ENCODE measurements around the gene CUL5. TPM values are rescaled to one million over a fixed set of nuclear protein-coding genes. Genes with fewer than 3 reads are reported as not detected.
"Not testable (repeated sequence)": the region's sequence is repeated elsewhere in the genome, so short reads cannot be mapped to it uniquely, and the experiment has no call there.

Gene CUL5
- total RNA-seq, 1 donor from 2014 or later = 30.9 TPM

GRCh38 chr11:108019870-108020540 is 11.3 kb downstream of the CUL5 start:
- no peak for DNase-seq (ENCODE audit: low read depth in 2 of 2)

- peak; percentile 74 to 89 for DNase-seq (ENCODE audit: low read depth in 2 of 2)
These were observed 16.8 kb downstream of the CUL5 start for GRCh38 chr11:108025387-108026080.

DNA sequence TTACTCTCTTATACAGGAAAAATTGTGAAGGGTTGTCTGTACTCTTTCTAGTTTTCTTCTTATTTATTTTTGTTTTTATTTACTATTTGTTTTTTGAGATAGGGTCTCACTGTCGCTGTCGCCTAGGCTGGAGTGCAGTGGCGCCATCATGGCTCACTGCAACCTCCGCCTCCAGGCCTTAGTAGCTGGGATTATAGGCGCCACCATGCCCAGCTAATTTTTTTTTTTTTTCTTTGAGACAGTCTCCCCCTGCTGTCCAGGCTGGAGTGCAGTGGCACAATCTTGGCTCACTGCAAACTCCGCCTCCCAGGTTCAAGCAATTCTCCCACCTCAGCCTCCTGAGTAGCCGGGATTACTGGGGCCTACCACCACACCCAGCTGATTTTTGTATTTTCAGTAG is 18.4 kb downstream of the CUL5 start:
- DNase-seq (ENCODE audit: low read depth in 2 of 2) = peak in 1 of 2 donors; percentile 10

DNA sequence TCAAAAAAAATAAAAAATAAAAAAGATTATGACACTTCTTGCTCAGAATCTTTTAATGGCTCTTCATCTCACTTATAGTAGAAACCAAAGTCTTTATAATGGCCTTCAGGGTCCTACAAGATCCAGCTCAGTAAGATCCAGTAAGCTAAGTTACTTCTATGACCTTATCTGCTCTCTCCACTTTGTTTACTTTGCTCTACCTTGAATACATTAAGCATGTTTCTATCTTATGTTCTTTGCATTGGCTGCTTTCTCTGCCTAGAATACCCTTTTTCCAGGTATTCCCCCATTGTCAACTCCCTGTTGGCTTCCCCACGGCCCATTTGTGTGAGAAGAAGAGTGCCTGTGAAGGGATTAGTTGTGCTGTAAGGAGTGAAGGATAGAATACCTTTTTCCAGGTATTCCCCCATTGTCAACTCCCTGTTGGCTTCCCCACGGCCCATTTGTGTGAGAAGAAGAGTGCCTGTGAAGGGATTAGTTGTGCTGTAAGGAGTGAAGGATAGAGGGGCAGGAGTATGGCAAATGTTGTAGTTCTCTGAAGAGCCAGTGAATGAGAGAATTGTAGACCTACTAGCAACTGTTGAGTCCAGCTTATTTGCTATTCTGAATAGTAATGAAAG is 20.2 kb downstream of the CUL5 start:
- DNase-seq (ENCODE audit: low read depth in 2 of 2) = not testable (repeated sequence)

DNA sequence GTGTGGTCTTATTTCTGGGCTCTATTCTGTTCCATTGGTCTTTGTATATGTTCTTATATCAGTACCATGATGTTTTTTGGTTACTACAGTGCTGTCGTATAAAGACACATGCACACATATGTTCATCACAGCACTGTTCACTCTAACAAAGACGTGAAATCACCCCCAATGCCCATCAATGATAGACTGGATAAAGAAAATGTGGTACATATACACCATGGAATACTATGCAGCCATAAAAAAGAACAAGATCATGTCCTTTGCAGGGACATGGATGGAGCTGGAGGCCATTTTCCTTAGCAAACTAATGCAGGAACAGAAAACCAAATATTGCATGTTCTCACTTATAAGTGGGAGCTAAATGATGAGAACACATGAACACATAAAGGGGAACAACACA is 22.9 kb downstream of the CUL5 start:
- not testable (repeated sequence) for DNase-seq (ENCODE audit: low read depth in 2 of 2)

DNA sequence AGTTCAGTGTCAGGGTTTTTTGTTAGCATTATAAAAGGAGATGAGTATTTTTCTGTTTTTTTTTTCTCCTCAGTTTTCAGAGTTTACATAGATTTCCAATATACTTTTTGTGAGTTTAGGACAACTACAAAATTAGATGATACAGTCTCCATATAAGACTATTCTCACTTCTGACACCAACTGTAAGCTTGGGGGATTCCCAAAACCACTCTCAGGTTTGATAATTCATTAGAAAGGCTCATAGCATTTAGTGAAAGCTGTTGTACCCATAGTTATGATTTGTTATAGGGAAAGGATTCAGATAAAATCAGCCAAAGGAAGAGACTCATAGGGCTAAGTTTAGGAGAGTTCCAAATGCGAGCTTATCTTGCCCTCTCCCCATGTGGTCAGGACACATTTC is 24.1 kb downstream of the CUL5 start:
- DNase-seq (ENCODE audit: low read depth in 2 of 2) = no peak

- peak in 1 of 2 donors; percentile 33 for DNase-seq (ENCODE audit: low read depth in 2 of 2)
These were observed 25.3 kb downstream of the CUL5 start for GRCh38 chr11:108034034-108034433.

DNA sequence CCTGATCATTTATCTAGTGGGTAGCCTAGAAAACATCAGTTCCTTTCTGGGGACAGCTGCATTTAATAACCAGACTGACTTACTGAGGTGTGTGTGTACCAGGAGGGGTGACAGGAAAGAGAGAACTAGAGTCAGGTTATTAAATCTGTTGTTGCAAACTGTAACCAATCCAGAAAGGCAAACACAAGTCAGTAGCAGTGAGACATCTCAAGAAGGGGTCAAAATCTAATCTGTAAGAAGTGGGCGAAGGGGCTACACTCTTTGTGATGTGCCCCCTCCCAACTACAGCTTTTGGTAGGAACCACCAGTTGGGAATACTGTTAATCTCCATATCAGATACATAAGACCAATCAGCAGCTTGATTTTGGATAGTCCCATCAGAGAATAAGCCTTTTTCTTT is 26.3 kb downstream of the CUL5 start:
- DNase-seq (ENCODE audit: low read depth in 2 of 2) = no peak

GRCh38 chr11:108035690-108036089 is 27.0 kb downstream of the CUL5 start:
- DNase-seq (ENCODE audit: low read depth in 2 of 2) = no peak

GRCh38 chr11:108037211-108037610 is 28.5 kb downstream of the CUL5 start:
- DNase-seq (ENCODE audit: low read depth in 2 of 2) = no peak

DNA sequence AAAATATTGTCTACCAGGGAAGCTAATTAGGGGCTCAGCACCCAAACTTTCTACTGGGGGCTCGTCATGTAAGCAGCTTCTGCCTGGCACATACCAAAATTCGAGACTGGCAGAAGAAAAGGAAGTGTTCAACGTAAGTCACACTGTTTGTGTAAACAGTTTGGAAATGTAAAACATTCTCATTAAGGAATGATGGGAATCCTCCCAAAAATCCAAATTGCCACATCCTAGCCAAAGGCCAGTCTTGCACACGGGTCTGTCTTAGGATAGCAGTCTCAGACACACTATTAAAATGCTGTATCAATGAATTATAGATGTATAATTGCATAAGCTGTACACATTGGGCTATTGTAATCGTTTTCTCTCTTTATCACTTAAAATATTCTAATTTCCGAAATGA is 28.9 kb downstream of the CUL5 start:
- DNase-seq (ENCODE audit: low read depth in 2 of 2) = no peak

DNA sequence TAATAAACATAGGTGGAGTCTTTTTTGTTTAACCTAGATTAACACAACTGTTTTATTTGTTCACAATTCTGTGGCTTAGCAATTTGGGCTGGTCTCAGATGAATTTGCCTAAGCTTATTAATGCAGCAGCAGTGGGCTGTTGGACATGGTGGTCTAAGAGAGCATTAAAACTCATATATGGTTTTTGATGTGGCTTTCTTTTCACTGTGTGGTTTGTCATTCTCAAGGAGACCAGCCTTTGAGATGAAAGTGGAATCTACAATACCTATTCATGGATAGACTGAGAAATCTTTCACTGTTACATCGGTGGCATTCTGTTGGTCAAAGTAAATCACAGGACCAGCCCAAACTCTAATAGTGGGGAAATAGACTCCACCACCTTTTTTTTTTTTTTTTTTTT is 39.6 kb downstream of the CUL5 start:
- no peak for DNase-seq (ENCODE audit: low read depth in 2 of 2)

DNA sequence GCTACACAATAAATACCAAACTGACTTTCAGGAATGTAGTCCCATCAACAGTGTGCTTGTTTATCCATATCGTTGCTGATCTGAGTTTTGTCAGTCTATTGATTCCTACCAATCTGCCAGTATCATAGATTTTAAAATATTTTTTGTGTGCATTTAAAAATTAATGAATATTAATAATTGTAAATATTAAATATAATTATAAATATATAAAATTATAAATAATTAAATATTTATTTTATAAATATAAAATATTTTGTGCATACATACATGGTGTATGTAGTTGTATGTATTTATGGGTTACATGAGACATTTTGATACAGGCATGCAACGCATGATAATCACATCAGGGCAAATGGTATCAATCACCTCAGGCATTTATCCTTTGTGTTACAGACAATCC is 53.6 kb downstream of the CUL5 start:
- DNase-seq (ENCODE audit: low read depth in 2 of 2) = no peak

- DNase-seq (ENCODE audit: low read depth in 2 of 2) = no peak
These were observed 54.7 kb downstream of the CUL5 start for GRCh38 chr11:108063410-108063809.

- peak; percentile 8 to 30 for DNase-seq (ENCODE audit: low read depth in 2 of 2)
These were observed 61.2 kb downstream of the CUL5 start for GRCh38 chr11:108069947-108070346.

GRCh38 chr11:108084811-108085210 is 76.1 kb downstream of the CUL5 start:
- DNase-seq (ENCODE audit: low read depth in 2 of 2) = no peak

- DNase-seq (ENCODE audit: low read depth in 2 of 2) = no peak
These were observed 77.0 kb downstream of the CUL5 start for GRCh38 chr11:108085672-108086071.

DNA sequence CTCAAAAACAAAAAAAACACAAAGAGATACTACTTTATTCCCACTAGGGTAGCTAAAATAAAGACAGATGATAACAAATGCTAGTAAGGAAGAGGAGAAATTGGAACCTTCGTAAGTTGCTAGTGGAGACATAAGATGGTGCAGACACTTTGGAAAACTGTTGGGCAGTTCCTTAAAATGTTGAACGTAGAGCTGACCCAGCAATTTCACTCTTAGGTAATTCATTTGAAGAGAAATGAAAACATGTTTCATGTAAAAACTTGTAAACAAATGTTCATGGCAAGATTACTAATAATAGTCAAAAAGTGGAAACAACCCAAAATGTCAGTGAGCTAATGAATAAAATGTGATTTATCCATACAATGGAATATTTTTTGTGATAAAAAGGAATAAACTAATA is 83.4 kb downstream of the CUL5 start:
- no peak for DNase-seq (ENCODE audit: low read depth in 2 of 2)

GRCh38 chr11:108093128-108093904 is 84.6 kb downstream of the CUL5 start:
- no peak for DNase-seq (ENCODE audit: low read depth in 2 of 2)

DNA sequence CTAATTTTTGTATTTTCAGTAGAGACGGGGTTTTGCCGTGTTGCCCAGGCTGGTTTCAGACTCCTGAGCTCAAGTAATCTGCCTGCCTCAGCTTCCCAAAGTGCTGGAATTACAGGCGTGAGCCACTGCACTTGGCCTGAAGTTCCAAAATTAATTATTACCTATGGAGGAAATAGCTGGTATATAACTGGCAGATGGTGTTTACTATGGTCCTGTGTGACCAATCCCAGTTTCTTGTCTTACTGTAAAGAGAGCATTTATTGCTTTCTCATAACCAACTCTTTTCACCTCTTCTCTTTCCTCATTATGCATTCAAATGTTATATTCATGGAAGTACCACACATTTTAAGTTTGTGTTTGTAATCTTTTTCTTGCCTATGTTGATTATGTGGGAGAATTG is 88.5 kb downstream of the CUL5 start:
- DNase-seq (ENCODE audit: low read depth in 2 of 2) = no peak

GRCh38 chr11:108101090-108101775 is 92.5 kb downstream of the CUL5 start:
- DNase-seq (ENCODE audit: low read depth in 2 of 2) = no peak
